ENCODE results near the gene SLC38A10.

DNA sequence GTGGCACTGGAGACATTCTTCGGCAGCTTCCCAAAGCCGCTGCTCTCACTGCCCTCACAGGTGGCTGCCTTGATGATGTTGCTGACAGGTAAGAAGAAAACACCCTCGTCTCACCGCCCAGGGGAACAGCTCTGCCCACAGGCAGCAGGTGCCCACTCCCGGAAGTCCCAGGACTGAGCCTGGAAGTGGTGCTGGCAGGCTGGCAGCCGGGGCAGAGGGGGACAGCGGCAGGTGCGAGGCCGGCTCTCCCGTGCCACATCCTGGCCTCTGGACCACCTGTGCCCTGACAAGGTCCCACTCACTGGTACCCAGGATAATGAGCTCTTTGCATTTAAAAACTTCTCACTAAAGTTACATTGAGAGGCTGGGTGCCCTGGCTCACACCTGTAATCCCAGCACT, 92.8 kb downstream of the SLC38A10 start:
- TF ChIP-seq, protein P1, sequence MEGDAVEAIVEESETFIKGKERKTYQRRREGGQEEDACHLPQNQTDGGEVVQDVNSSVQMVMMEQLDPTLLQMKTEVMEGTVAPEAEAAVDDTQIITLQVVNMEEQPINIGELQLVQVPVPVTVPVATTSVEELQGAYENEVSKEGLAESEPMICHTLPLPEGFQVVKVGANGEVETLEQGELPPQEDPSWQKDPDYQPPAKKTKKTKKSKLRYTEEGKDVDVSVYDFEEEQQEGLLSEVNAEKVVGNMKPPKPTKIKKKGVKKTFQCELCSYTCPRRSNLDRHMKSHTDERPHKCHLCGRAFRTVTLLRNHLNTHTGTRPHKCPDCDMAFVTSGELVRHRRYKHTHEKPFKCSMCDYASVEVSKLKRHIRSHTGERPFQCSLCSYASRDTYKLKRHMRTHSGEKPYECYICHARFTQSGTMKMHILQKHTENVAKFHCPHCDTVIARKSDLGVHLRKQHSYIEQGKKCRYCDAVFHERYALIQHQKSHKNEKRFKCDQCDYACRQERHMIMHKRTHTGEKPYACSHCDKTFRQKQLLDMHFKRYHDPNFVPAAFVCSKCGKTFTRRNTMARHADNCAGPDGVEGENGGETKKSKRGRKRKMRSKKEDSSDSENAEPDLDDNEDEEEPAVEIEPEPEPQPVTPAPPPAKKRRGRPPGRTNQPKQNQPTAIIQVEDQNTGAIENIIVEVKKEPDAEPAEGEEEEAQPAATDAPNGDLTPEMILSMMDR (conservative IDR thresholded peaks at IDR 0.05; ENCODE audit: low read length), result no peak
- TF ChIP-seq EZH2phosphoT487 (IDR thresholded peaks at IDR 0.05; ENCODE audit: borderline replicate concordance, low read depth, low read length), result no peak

Measured in OCI-LY7 (cell line).